ENCODE measurements around the gene TSSK3.

TSSK3 gene

DNA sequence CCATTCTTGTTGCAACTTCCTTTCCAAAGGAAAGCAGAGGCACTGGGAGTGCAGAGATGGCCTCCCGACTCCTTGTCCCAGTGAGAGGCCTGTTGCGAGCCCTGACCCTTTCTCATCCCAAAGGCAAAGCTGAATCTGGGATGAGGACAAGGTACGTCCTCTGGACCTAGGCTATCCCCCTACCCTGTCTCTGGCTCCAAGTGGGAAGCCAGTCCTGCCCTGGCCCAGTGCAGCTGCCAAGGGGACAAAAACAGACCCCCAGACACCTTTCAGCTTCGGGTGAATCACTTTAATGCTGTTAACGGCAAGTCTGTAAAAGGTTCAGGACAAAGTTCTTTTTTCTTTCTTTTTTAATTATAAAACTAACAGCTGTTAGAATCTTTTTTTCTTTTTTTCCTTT is 2.5 kb downstream of the TSSK3 start:
- H3K4me3 ChIP-seq (ENCODE audit: low read depth, low read length): no peak overlapping the region
- TF ChIP-seq, protein P1, sequence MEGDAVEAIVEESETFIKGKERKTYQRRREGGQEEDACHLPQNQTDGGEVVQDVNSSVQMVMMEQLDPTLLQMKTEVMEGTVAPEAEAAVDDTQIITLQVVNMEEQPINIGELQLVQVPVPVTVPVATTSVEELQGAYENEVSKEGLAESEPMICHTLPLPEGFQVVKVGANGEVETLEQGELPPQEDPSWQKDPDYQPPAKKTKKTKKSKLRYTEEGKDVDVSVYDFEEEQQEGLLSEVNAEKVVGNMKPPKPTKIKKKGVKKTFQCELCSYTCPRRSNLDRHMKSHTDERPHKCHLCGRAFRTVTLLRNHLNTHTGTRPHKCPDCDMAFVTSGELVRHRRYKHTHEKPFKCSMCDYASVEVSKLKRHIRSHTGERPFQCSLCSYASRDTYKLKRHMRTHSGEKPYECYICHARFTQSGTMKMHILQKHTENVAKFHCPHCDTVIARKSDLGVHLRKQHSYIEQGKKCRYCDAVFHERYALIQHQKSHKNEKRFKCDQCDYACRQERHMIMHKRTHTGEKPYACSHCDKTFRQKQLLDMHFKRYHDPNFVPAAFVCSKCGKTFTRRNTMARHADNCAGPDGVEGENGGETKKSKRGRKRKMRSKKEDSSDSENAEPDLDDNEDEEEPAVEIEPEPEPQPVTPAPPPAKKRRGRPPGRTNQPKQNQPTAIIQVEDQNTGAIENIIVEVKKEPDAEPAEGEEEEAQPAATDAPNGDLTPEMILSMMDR (IDR thresholded peaks at IDR 0.05; ENCODE audit: low read depth, low read length): no peak
- H3K9me3 ChIP-seq: no peaks in the 10 kb centered on the region
- no peaks in the 10 kb centered on the region for H3K4me1 ChIP-seq
- DNase-seq: no peak
- no peaks in the 10 kb centered on the region for H3K36me3 ChIP-seq
- H3K27me3 ChIP-seq: no peaks in the 10 kb centered on the region

DNA sequence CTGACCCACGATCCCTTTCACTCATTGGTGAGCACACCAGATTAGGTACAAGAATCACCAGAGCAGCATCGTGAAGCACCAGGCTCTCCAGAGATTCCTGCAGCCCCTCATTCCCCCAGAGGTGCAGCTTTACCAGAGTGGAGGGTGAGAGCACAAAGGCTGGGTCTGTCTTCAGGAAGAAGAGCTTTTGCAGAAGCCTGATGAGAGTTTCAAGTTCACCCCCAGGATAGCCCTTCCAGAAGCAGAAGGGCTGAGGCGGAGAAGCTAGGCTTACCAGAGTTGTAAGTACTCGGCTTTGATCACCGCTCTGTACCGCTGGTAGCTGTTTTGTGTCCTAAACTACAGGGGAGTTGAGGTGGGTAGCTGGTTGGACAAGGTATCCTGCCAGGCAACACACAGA is 3.1 kb downstream of the TSSK3 start:
- Histone ChIP-seq H3K36me3 (no peaks in the 10 kb centered on the region), H3K4me3 (ENCODE audit: low read depth, low read length) (no peak overlapping the region), H3K27me3 (no peaks in the 10 kb centered on the region), H3K4me1 (no peaks in the 10 kb centered on the region), H3K9me3 (no peaks in the 10 kb centered on the region)
- TF ChIP-seq, protein P1 (IDR thresholded peaks at IDR 0.05; ENCODE audit: low read depth, low read length): no peak
- no peak for DNase-seq

DNA sequence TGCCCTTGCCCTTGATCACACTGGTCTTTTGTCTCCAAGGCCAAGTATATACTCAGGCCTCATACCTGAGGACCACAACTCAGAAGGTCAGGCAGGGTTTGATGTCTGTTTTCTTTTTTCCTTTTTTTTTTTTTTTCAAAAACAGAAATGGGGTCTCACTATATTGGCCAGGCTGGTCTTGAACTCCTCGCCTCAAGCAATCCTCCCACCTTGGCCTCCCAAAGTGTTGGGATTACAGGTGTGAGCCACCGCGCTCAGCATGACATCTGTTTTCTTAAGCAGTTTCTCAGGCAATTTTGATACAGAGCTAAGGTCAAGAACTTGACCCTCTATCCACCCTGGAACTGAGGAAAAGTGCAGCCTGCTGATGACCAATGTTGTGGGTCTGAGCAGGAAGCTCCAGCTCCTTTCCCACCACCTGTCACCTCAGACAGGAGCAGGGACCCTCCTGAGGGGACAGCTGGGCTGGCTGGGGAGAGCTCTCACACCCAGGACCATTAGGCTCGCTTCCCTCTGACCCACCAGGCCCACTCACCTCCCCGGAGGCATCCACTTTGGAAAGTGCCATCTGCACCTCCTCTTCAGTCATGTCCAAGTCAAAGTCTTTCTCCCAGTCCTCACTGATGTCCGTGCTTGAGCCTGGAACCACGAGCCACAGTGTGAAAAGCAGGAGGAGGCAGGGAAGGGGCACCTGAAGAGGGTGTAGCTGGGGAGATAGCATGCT is 5.7 kb downstream of the TSSK3 start:
- TF ChIP-seq, protein P1 (IDR thresholded peaks at IDR 0.05; ENCODE audit: low read depth, low read length): no peak
- no peak for DNase-seq
- no peaks in the 10 kb centered on the region for H3K4me1 ChIP-seq
- no peaks in the 10 kb centered on the region for H3K36me3 ChIP-seq
- H3K4me3 ChIP-seq (ENCODE audit: low read depth, low read length): no peak overlapping the region
- H3K27me3 ChIP-seq: no peaks in the 10 kb centered on the region
- H3K9me3 ChIP-seq: no peaks in the 10 kb centered on the region

DNA sequence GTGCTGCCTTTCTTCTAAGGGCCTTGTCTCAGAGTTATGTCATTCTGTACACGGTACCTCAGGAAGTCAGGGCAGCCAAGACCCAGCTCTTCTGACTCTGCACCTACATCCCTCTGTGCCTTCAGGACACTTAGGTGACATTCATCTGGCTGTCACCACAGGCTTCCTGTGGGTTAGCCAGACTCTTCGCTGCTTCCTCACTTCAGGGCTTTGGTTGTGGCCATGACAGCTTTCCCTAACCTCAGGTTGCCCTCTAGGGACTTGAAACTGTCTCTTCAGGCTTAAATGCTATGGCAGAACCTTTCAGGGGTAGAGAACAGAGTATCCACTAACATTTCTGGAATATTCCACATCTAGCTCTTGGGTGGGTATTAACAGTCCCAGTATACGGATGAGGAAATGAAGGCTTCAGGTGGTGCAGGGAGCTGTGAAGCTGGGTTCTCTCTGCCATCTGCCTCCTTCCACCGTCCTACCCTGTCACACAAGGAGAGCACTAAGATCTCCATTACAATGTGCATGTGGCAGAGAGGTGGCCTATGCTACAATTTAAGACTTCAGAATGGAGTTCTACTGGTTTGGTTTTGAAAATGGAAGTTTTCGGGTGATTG is 9.9 kb downstream of the TSSK3 start:
- Histone ChIP-seq H3K9me3 (no peaks in the 10 kb centered on the region), H3K4me3 (ENCODE audit: low read depth, low read length) (no peak overlapping the region), H3K4me1 (no peaks in the 10 kb centered on the region), H3K27me3 (no peaks in the 10 kb centered on the region), H3K36me3 (no peaks in the 10 kb centered on the region)
- TF ChIP-seq, protein P1 (IDR thresholded peaks at IDR 0.05; ENCODE audit: low read depth, low read length): no peak
- no peak for DNase-seq

DNA sequence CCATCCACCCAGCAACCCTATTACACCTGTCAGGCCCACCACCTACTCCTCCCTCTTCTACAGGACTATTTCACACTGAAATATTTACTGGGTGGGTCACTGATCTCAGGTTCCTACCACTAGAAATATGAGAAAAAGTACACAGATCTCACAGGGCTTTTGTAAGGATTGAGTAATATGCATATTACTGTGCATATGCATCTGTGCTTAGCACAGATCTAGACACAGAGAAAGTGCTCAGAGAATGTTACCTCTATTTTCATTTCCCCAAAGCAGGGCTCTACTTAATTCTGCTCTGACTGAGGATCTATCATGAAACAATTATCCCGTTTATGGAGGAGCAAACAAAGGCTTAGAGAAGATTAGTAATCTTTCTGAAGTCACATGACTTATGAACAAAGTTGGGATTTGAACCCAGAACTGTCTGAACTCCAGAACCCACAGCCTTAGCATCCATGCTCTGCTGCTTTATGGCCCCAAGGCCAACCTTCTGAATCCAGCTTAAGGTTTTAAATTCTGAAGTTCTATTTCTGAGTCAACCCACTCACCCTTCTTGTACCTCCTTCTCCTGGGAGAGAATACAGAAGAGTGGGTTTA is 11.8 kb downstream of the TSSK3 start:
- Histone ChIP-seq H3K4me1 (no peaks in the 10 kb centered on the region), H3K36me3 (no peaks in the 10 kb centered on the region), H3K27me3 (no peaks in the 10 kb centered on the region), H3K4me3 (ENCODE audit: low read depth, low read length) (no peak overlapping the region), H3K9me3 (no peaks in the 10 kb centered on the region)
- DNase-seq: no peak
- TF ChIP-seq, protein P1 (IDR thresholded peaks at IDR 0.05; ENCODE audit: low read depth, low read length): no peak

DNA sequence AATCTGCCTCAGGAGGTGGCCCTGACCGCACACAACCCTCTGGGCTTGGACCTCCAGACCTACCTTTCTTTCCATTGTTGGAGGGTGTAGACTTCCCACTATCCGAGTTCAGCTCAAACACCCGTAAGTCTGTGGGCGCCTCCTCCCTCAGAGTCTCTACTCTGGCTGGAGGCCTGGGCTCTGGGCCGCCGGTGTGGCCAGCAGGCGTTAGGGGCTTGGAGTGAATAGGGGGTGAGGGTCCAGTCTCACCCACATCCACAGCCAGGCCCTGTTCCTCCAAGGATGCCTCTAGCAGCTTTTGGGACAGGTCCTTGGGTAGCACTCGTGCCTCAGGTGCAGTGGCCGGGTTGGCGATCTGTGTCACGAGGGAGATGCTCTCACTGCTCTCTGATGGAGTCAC is 13.9 kb downstream of the TSSK3 start:
- Histone ChIP-seq H3K27me3 (no peaks in the 10 kb centered on the region), H3K4me3 (ENCODE audit: low read depth, low read length) (no peak overlapping the region), H3K9me3 (no peaks in the 10 kb centered on the region), H3K36me3 (no peaks in the 10 kb centered on the region; the same call in 1 of the 2 replicates), H3K4me1 (no peaks in the 10 kb centered on the region)
- DNase-seq: no peak
- TF ChIP-seq, protein P1 (IDR thresholded peaks at IDR 0.05; ENCODE audit: low read depth, low read length): no peak
